ENCODE data around the gene KMT5B.

GRCh38 chr11:68231621-68232020, 18.5 kb upstream of the KMT5B start:
- TF ChIP-seq POLR2A (IDR thresholded peaks at IDR 0.05) (no peak), CTCF (IDR thresholded peaks at IDR 0.05 in 8 of 11, conservative IDR thresholded peaks at IDR 0.05 in 3 of 11) (no peak), POLR2AphosphoS5 (IDR thresholded peaks at IDR 0.05) (no peak)
